ENCODE data around the gene ZC2HC1B. TPM values are rescaled to one million over a fixed set of nuclear protein-coding genes. Genes with fewer than 3 reads are reported as not detected.
A peak's percentile ranks its signal among the peaks of the same experiment; 100 is the strongest.
"Not testable (repeated sequence)": the region's sequence is repeated elsewhere in the genome, so short reads cannot be mapped to it uniquely, and the experiment has no call there.

ZC2HC1B gene
- polyA plus RNA-seq, 1 donor from 2014 or later, result not detected

DNA sequence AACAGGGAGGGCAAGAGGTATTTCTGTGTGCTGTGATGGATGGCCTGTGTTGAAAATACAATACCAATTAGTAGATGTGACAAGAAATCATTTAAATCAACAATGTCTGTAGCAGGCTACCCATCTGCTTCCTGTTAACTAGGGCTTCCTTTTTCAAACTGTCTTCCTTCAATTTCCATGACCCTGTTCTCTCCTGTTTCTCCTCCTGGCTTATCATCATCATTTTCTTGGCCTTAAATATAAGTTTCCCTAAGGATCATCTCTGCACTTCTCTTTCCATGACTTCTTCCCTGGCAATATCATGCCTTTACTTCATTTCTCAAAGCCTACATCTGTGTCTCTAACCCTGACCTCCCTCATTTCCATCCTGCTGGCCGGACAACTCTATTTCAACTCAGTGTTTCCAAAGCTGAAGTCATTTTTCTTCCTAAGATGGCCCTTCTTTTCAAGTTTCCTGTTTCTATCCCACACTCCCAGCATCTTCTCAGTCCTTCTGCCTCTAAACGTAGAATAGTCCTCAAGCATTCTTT, 18.2 kb downstream of the ZC2HC1B start:
- Mint-ChIP-seq H3K27ac (no peak overlapping the region), H3K4me3 (no peak overlapping the region), H3K4me1 (no peaks in the 10 kb centered on the region), H3K27me3 (no peaks in the 10 kb centered on the region), H3K9me3 (peaks cover 2 to 7% (median 4%) of the 10 kb centered on the region in 3 donors), H3K36me3 (peaks cover 3% of the 10 kb centered on the region)

DNA sequence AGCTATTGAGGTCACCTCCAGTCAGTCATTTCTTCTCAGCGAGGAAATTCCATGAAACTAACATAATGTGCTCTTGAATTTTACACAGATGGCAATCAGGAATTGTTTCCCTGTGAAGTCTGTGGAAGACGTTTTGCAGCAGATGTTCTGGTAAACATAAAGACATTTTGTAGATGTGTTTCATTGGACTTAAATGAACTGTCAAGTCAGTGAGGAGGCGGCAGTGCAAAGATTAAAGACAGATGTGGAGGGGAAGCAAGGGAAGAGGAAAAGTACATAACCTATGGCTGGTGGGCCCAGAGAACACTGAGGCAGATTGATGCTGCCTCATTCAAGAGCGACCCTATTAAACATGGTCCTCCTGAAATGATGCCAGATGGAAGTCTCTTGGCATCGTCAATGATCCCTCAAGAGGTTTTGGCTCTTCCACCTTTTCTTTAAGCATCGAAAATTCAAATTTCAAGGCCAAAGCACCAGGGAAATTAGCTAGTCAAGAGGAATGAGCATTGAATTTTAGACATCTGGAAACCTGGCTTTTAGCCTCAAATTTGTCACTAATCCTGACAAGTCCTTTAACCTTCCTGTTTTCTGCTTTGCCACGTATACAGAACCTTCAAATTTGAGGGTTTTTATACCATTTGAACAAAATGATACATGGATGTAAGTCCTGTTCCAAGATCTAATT, 20.1 kb downstream of the ZC2HC1B start:
- H3K36me3 Mint-ChIP-seq, result peaks cover 3% of the 10 kb centered on the region
- H3K9me3 Mint-ChIP-seq, result no peaks in the 10 kb centered on the region
- no peaks in the 10 kb centered on the region for H3K27me3 Mint-ChIP-seq
- H3K4me3 Mint-ChIP-seq, result no peak overlapping the region
- H3K4me1 Mint-ChIP-seq, result no peaks in the 10 kb centered on the region
- H3K27ac Mint-ChIP-seq, result no peak overlapping the region

DNA sequence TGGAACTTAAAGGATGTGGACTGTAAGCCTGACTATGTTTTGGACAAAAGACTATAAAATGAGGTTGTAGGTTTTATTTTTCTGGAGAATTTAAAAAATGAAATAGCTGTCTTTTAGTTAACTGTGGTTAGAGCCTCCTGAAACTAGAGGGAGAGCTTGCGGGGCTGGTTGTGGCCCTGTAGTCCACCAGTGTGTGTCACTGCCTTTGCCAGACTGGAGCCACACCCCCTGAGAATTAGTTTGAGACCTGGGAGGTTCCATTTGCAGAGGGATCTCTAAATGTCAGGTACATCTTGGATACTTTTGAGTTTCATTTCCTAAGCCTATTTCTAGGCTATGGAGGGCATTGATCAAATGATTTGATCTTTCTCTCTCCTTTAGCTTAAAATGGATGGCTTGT, 20.8 kb downstream of the ZC2HC1B start:
- no peaks in the 10 kb centered on the region for H3K9me3 Mint-ChIP-seq
- H3K27me3 Mint-ChIP-seq, result no peaks in the 10 kb centered on the region
- no peak overlapping the region for H3K4me3 Mint-ChIP-seq
- H3K27ac Mint-ChIP-seq, result no peak overlapping the region
- no peaks in the 10 kb centered on the region for H3K4me1 Mint-ChIP-seq
- peaks cover 3% of the 10 kb centered on the region for H3K36me3 Mint-ChIP-seq

DNA sequence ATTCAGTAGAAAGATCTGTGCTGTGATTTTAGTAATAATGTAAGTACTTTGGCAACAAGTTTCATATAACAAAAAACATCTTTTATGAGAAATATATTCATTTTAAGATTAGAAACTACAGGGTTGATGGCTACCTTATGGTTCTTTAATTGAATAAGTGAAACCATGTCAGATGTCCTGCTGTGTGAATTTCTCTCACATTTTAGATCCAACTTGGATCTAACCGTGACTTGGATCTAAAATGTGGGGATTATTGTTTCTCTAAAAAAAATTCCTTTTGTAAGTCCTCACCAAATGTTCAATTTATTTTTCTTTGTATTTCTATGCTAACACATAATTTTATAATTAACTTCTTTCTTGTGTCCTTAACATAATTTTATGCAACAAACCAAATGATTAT, 30.4 kb downstream of the ZC2HC1B start:
- H3K27ac Mint-ChIP-seq, result no peak overlapping the region
- peaks cover 0 to 2% (median 0%) of the 10 kb centered on the region in 3 donors for H3K4me1 Mint-ChIP-seq
- no peaks in the 10 kb centered on the region for H3K36me3 Mint-ChIP-seq
- no peaks in the 10 kb centered on the region for H3K27me3 Mint-ChIP-seq
- H3K4me3 Mint-ChIP-seq, result no peak overlapping the region
- H3K9me3 Mint-ChIP-seq, result no peaks in the 10 kb centered on the region

DNA sequence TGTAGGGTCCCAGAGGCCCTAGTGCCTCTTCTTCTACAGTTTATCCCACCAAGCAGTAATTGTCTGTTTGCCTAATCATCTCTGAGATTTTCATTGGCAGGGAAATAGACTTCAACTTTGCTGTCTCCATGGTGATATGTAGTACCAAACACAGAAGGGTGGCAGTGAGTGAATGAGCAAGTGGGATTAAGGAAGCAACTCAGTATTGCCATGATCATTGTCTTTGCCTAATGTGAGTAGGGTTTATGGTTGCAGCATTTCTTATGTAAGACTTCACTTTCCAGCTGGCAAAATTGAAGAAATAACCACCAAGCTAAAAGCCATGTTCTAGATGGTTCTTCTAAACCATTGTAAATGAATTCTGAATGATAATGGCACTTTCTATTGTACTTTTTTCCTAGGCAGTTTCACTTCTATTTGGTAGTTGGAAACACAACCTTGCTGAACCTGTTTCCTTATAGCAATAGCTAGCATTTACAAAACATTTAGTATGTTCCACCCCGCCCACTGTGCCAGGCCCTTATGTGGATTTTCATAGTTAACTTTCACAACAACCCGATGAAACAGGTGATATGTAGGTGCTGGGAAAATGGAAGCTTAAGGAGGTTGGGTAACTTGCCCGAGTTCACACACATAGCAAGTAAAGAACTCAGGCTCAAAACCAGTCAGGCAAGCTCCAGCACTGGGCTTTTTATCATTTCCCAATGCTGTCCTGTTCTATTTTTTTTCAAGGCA, 32.0 kb downstream of the ZC2HC1B start:
- H3K4me3 Mint-ChIP-seq, result no peak overlapping the region
- H3K4me1 Mint-ChIP-seq, result peaks cover 0 to 2% (median 0%) of the 10 kb centered on the region in 3 donors
- no peaks in the 10 kb centered on the region for H3K27me3 Mint-ChIP-seq
- no peak overlapping the region for H3K27ac Mint-ChIP-seq
- no peaks in the 10 kb centered on the region for H3K9me3 Mint-ChIP-seq
- H3K36me3 Mint-ChIP-seq, result no peaks in the 10 kb centered on the region

DNA sequence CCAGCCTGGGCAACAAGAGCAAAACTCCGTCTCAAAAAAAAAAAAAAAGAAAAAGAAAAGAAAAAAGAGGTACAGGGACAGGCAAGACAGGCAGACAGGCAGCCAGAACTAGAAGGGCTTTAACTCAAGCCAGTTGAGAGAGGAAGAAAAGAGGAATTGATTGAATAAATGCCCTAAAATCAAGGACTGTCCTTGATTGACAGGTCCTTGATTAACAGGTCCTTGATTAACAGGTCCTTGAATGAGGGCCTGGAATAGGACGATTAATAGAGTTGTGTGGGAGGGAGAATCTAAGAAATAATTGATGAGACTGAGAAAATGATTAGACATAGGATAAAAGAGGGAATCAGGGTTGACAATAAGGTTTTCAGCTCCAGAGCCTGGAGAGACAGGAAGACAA, 36.1 kb downstream of the ZC2HC1B start:
- Mint-ChIP-seq H3K27me3 (no peaks in the 10 kb centered on the region), H3K4me3 (no peak overlapping the region), H3K36me3 (no peaks in the 10 kb centered on the region), H3K9me3 (no peaks in the 10 kb centered on the region), H3K4me1 (peaks cover 0 to 11% (median 2%) of the 10 kb centered on the region in 3 donors), H3K27ac (no peak overlapping the region)

DNA sequence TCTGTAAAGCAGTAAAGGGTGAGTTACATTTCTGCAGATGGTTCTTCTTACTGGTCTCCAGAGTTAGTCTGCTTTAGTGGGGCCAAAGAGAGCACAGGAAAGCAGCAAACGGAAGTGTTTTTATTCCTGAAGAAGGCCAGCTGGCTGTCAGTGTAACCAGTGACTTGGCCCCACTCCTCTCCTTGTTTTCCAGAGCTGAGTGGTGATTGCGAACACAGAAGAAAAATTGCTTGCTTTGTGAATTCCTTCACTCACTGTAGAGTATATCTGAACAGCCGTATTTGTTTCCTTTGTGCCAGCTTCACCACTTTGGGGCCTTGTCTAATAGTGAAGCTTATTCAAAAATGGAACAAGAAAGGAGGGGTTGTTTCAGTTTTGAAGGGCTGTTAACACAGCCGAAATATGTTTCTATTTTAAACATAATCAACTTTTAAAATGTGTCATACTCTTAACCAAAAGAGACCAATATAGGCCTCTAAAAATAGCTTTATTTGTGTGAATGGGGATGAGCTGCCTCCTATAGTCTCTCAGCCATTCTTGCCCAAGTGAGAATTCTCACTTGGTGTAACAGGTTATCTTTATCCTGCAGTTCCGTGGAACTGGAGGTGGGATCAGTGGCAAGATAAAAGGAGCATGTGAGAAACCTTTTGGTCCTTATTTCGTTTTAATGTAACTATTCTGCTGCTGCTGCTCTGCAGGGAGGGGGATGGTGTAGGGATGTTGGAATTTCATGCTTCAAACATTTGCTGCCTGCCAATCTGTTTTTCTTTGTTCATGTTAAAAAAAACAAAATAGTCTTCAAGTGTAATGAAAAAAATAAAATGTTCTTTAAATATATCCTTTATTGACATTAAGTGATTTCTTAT, 37.8 kb downstream of the ZC2HC1B start:
- H3K27ac Mint-ChIP-seq, result no peak overlapping the region
- H3K27me3 Mint-ChIP-seq, result no peaks in the 10 kb centered on the region
- no peaks in the 10 kb centered on the region for H3K36me3 Mint-ChIP-seq
- H3K4me3 Mint-ChIP-seq, result peak overlapping the region in 1 of 4 donors; percentile 57
- peaks cover 0 to 2% (median 0%) of the 10 kb centered on the region in 3 donors for H3K9me3 Mint-ChIP-seq
- peaks cover 0 to 9% (median 2%) of the 10 kb centered on the region in 3 donors for H3K4me1 Mint-ChIP-seq

DNA sequence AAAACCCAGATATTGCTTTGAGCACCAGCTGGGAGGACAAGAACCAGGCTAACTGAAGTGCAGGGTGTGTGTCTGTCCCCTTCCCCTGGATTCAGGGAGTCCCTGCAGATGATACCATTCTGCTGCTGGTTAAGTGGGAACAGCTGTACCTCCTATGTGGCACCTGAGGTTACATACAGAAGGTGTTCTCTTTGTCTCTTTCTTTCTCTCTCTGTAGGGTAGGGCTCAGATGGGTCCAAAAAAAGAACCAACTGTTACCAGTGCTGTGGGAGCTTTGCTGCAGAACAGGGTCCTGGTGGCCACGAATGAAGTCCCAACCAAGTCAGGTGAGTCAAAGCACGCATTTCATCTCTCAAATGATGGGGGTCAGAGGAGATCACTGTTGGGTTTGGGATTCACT, 38.6 kb downstream of the ZC2HC1B start:
- no peaks in the 10 kb centered on the region for H3K27me3 Mint-ChIP-seq
- peaks cover 0 to 9% (median 2%) of the 10 kb centered on the region in 3 donors for H3K4me1 Mint-ChIP-seq
- H3K9me3 Mint-ChIP-seq, result peaks cover 0 to 2% (median 0%) of the 10 kb centered on the region in 3 donors
- H3K27ac Mint-ChIP-seq, result no peak overlapping the region
- H3K4me3 Mint-ChIP-seq, result peak overlapping the region in 1 of 4 donors; percentile 63
- no peaks in the 10 kb centered on the region for H3K36me3 Mint-ChIP-seq

DNA sequence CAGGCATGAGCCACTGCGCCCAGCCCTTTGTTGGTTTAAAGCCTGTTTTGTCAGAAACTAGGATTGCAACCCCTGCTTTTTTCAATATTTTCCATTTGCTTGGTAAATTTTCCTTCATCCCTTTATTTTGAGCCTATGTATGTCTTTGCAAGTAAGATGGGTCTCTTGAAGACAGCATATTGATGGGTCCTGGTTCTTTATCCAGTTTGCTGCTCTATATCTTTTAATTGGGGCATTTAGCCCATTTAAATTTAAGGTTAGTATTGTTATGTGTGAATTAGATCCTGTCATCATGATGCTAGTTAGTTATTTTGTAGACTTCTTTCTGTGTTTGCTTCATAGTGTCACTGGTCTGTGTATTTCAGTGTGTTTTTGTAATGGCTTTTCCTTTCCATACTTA, 46.8 kb downstream of the ZC2HC1B start:
- H3K36me3 Mint-ChIP-seq, result peaks cover 11% of the 10 kb centered on the region

DNA sequence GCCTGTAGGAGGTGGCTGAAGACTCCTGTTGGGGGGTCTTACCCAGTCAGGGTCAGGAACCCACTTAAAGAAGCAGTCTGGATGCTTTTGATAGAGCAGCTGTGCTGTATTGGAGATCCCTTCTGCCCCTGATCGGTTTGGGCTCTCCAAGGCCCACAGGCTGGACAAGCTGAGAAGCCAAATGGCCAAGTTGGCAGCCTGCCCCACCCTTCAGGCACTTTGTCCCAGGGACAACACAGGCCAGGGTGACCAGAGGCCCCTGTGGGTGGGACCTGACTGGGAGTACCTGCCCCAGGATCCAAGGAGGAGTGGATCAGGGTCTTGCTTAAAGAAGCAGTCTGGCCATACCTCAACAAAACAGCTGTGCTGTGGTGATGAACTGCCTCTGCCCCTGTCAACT, 48.4 kb downstream of the ZC2HC1B start:
- H3K9me3 Mint-ChIP-seq, result peaks cover 11 to 22% (median 11%) of the 10 kb centered on the region in 3 donors
- H3K4me1 Mint-ChIP-seq, result peaks cover 0 to 1% (median 0%) of the 10 kb centered on the region in 3 donors

More for the DNA sequence above, 46.8 kb downstream of the ZC2HC1B start:
- peaks cover 0 to 1% (median 0%) of the 10 kb centered on the region in 3 donors for H3K4me1 Mint-ChIP-seq
- no peaks in the 10 kb centered on the region for H3K27me3 Mint-ChIP-seq
- H3K9me3 Mint-ChIP-seq, result peaks cover 6 to 12% (median 12%) of the 10 kb centered on the region in 3 donors
- H3K4me3 Mint-ChIP-seq, result peak overlapping the region in 1 of 4 donors; percentile 74
- H3K27ac Mint-ChIP-seq, result no peak overlapping the region

DNA sequence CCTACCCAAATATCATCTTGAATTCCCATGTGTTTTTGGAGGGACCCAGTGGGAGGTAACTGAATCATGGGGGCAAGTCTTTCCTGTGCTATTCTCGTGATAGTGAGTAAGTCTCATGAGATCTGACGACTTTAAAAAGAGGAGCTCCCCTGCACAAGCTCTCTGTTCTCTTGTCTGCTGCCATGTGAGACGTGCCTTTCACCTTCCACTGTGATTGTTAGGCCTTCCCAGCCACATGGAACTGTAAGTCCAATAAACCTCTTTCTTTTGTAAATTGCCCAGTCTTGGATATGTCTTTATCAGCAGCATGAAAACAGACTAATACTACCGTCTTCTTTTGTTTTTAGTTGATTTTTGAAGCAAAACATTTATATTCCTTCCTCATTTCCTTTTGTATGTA, 52.8 kb downstream of the ZC2HC1B start:
- not testable (repeated sequence) for H3K27ac Mint-ChIP-seq, H3K27me3 Mint-ChIP-seq, H3K4me1 Mint-ChIP-seq, H3K4me3 Mint-ChIP-seq
- H3K36me3 Mint-ChIP-seq, result peaks cover 11% of the 10 kb centered on the region
- H3K9me3 Mint-ChIP-seq, result peaks cover 8 to 24% (median 17%) of the 10 kb centered on the region in 3 donors

More for the DNA sequence above, 48.4 kb downstream of the ZC2HC1B start:
- no peak overlapping the region for H3K27ac Mint-ChIP-seq
- no peak overlapping the region for H3K4me3 Mint-ChIP-seq
- peaks cover 11% of the 10 kb centered on the region for H3K36me3 Mint-ChIP-seq
- H3K27me3 Mint-ChIP-seq, result no peaks in the 10 kb centered on the region

DNA sequence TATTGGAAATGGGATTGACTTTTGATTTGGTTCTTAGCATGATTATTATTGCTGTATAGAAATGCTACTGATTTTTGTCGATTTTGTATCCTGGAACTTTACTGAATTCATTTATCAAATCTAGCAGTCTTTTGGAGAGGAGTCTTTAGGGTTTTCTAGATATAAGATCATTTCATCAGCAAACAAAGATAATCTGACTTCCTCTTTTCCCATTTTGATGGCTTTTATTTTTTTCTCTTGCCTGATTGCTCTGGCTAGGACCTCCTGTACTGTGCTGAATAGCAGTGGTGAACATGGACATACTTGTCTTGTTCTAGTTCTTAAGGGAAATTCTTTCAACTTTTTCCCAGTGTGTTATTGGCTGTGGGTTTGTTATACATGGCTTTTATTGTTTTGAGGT, 64.6 kb downstream of the ZC2HC1B start:
- no peaks in the 10 kb centered on the region for H3K27me3 Mint-ChIP-seq
- no peak overlapping the region for H3K27ac Mint-ChIP-seq
- H3K9me3 Mint-ChIP-seq, result peaks cover 4 to 22% (median 14%) of the 10 kb centered on the region in 3 donors
- H3K36me3 Mint-ChIP-seq, result peaks cover 12% of the 10 kb centered on the region
- no peaks in the 10 kb centered on the region for H3K4me1 Mint-ChIP-seq
- no peak overlapping the region for H3K4me3 Mint-ChIP-seq

DNA sequence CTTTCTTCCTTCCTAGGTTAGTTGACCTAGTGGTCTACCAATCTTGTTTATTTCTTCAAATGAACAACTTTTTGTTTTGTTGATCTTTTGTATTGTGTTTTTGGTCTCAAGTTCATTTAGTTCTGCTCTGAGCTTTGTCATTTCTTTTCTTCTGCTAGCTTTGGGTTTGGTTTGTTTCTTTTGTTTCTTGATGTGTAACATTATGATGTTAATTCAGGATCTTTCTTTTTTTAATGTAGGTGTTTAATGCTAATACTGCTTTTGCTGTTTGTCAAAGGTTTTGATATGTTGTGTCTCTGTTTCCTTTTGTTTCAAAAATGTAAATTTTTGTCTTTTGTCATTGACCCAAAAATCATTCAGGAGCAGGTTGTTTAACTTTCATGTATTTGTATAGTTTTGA, 65.7 kb downstream of the ZC2HC1B start:
- no peaks in the 10 kb centered on the region for H3K27me3 Mint-ChIP-seq
- H3K36me3 Mint-ChIP-seq, result peaks cover 15% of the 10 kb centered on the region

DNA sequence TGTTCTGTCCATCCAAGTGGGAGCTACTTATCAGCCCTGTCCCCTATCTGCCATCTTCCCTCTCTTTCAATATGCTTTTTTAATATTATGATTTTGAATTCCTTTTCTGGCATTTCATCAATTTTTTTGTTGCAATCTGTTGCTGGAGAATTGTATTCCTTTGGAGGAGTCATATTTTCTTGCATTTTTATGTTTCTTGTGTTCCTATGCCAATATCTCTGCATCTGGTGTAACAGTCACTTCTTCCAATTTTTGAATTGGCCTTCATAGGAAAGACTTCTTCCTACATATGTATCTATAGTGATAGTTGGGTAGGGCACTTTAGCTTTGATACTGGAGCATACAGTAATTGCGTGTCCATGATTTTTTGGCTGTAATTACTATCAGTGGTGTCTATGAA, 70.1 kb downstream of the ZC2HC1B start:
- H3K36me3 Mint-ChIP-seq, result peaks cover 13% of the 10 kb centered on the region

More for the DNA sequence above, 65.7 kb downstream of the ZC2HC1B start:
- no peak overlapping the region for H3K4me3 Mint-ChIP-seq
- H3K9me3 Mint-ChIP-seq, result peaks cover 1 to 18% (median 18%) of the 10 kb centered on the region in 3 donors
- H3K4me1 Mint-ChIP-seq, result no peaks in the 10 kb centered on the region
- H3K27ac Mint-ChIP-seq, result no peak overlapping the region

More for the DNA sequence above, 70.1 kb downstream of the ZC2HC1B start:
- no peak overlapping the region for H3K27ac Mint-ChIP-seq
- peaks cover 0 to 18% (median 17%) of the 10 kb centered on the region in 3 donors for H3K9me3 Mint-ChIP-seq
- no peaks in the 10 kb centered on the region for H3K27me3 Mint-ChIP-seq
- H3K4me3 Mint-ChIP-seq, result no peak overlapping the region
- H3K4me1 Mint-ChIP-seq, result no peaks in the 10 kb centered on the region
